Mucosa of descending colon (tissue), 3 donors: ENCODE measurements around the gene USP47. TPM values are rescaled to one million over a fixed set of nuclear protein-coding genes. Genes with fewer than 3 reads are reported as not detected.

ENCODE experiments used
- ATAC-seq: fragments of 200-7000 bp; cut with Tn5 transposase; one replicate; pipeline ENCODE4 v1.9.1; 2020; ENCODE audit warnings: mild to moderate bottlenecking, moderate library complexity
- DNase-seq, 3 donors: peaks; one replicate each; pipeline ENCODE4 v3.0.0-alpha.2; 2020
- H3K36me3 ChIP-seq: fragments of 200-600 bp; one replicate; pipeline ENCODE4 v1.8.0; 2021; ENCODE audit warnings: low read depth, mild to moderate bottlenecking
- H3K4me1 ChIP-seq: fragments of 200-600 bp; one replicate; pipeline ENCODE4 v1.8.0; 2021; ENCODE audit warnings: low read depth, mild to moderate bottlenecking
- H3K4me3 ChIP-seq: fragments of 200-600 bp; one replicate; pipeline ENCODE4 v1.8.0; 2021; ENCODE audit warnings: mild to moderate bottlenecking
- H3K9me3 ChIP-seq: fragments of 200-600 bp; one replicate; pipeline ENCODE4 v1.8.0; 2021; ENCODE audit warnings: mild to moderate bottlenecking
- intact Hi-C, 2 donors: fragments of 100-400 bp; cut with DNase I in 1 of 2; cut with micrococcal nuclease in 1 of 2; formaldehyde crosslinking; loops; one replicate each; pipeline versions ENCODE4 v1.11.0 to v1.11.1; 2022; cut with DNase I, micrococcal nuclease
- long read RNA-seq, 2 donors: library from polyadenylated mRNA; unstranded; transcript quantifications; one replicate each; pipeline ENCODE4 v2.0.0, GENCODE V29; 2019 to 2021
- total RNA-seq, 3 donors: library from RNA; stranded (reverse); fragmentation: NEBNext Ultra II Directional in 2 of 3; extraction: Animal tissue kit (Norgen Biotek cat#: 25700) in 2 of 3; gene quantifications; one replicate each; pipeline versions ENCODE4 v1.2.1 to v1.2.4, GENCODE V29; 2021 to 2023
- TF ChIP-seq, protein P1 (sequence below): fragments of 200-600 bp; IDR thresholded peaks from one replicate; pipeline ENCODE4 v1.8.0; 2022; ENCODE audit warnings: antibody characterized with exemption, mild to moderate bottlenecking
- donor health status: DM: no; HTN: no; CAD: no; lungs with moderate emphysema.
- donor health status: DM: no; HTN: no; CAD: no.
- donor health status: DM: no; HTN: yes; CAD: no.

Gene USP47, protein sequence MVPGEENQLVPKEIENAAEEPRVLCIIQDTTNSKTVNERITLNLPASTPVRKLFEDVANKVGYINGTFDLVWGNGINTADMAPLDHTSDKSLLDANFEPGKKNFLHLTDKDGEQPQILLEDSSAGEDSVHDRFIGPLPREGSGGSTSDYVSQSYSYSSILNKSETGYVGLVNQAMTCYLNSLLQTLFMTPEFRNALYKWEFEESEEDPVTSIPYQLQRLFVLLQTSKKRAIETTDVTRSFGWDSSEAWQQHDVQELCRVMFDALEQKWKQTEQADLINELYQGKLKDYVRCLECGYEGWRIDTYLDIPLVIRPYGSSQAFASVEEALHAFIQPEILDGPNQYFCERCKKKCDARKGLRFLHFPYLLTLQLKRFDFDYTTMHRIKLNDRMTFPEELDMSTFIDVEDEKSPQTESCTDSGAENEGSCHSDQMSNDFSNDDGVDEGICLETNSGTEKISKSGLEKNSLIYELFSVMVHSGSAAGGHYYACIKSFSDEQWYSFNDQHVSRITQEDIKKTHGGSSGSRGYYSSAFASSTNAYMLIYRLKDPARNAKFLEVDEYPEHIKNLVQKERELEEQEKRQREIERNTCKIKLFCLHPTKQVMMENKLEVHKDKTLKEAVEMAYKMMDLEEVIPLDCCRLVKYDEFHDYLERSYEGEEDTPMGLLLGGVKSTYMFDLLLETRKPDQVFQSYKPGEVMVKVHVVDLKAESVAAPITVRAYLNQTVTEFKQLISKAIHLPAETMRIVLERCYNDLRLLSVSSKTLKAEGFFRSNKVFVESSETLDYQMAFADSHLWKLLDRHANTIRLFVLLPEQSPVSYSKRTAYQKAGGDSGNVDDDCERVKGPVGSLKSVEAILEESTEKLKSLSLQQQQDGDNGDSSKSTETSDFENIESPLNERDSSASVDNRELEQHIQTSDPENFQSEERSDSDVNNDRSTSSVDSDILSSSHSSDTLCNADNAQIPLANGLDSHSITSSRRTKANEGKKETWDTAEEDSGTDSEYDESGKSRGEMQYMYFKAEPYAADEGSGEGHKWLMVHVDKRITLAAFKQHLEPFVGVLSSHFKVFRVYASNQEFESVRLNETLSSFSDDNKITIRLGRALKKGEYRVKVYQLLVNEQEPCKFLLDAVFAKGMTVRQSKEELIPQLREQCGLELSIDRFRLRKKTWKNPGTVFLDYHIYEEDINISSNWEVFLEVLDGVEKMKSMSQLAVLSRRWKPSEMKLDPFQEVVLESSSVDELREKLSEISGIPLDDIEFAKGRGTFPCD (N-terminal part only)
- 10 to 100 TPM; 36.1 to 59.3 (median 39.1) TPM for total RNA-seq
- long read RNA-seq, donor 1, full-length matches to known transcripts = 71 of 106 reads
- long read RNA-seq, donor 1, partial matches to known transcripts = 21 of 106 reads
- long read RNA-seq, donor 1, other reads (novel, unspliced or antisense) = 14 of 106 reads
- long read RNA-seq, donor 2, full-length matches to known transcripts = 5 of 31 reads
- long read RNA-seq, donor 2, partial matches to known transcripts = 24 of 31 reads
- long read RNA-seq, donor 2, other reads (novel, unspliced or antisense) = 2 of 31 reads

DNA sequence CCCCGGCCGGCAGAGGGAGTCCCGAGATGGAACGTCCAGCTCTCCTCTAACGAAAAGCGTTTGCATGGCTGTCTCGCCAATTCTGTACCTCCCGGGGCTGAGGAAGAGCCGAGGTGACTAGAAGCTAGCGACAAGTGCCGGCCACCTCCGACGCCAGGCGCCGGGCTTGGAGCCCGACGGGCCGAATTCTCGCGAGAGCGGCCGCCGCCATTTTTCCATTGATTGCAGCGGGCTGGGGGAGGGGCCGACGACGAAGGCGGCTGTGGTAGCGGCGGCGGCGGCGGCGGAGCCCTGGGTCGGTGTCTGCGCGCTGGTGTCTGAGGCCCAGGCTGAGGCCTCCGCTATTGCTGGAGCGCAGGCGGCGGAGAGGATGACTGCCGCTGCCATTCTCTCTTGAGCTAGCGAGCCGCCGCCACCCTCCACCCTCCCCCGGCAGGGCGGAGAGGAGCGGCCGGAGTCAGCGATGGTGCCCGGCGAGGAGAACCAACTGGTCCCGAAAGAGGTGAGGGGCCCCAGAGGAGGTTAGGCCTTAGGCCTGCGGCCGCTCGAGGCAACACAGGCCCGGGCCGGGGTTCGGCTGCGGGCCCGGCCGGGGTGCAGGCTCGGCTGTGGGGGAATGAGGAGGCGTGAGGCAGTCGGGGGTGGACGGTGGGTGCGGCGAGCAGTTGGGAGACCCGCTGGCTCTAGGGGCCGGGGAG is at the start of gene USP47:
TSS of gene USP47 (plus strand) at position 250 of the 698 bp plus-strand sequence. CDS start at position 464, 214 bp downstream.
- Histone ChIP-seq H3K36me3 (no peaks in the 10 kb centered on the region), H3K9me3 (no peaks in the 10 kb centered on the region), H3K4me3 (peak within 1 kb of the TSS; percentile 69), H3K4me1 (peaks cover 23% of the 10 kb centered on the region)
- intact Hi-C loops = no loop called here
- DNase-seq = peak; percentile 94 to 95 (median 95)
- ATAC-seq = peak; percentile 89
- TF ChIP-seq, protein P1, sequence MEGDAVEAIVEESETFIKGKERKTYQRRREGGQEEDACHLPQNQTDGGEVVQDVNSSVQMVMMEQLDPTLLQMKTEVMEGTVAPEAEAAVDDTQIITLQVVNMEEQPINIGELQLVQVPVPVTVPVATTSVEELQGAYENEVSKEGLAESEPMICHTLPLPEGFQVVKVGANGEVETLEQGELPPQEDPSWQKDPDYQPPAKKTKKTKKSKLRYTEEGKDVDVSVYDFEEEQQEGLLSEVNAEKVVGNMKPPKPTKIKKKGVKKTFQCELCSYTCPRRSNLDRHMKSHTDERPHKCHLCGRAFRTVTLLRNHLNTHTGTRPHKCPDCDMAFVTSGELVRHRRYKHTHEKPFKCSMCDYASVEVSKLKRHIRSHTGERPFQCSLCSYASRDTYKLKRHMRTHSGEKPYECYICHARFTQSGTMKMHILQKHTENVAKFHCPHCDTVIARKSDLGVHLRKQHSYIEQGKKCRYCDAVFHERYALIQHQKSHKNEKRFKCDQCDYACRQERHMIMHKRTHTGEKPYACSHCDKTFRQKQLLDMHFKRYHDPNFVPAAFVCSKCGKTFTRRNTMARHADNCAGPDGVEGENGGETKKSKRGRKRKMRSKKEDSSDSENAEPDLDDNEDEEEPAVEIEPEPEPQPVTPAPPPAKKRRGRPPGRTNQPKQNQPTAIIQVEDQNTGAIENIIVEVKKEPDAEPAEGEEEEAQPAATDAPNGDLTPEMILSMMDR = peak; percentile 24

DNA sequence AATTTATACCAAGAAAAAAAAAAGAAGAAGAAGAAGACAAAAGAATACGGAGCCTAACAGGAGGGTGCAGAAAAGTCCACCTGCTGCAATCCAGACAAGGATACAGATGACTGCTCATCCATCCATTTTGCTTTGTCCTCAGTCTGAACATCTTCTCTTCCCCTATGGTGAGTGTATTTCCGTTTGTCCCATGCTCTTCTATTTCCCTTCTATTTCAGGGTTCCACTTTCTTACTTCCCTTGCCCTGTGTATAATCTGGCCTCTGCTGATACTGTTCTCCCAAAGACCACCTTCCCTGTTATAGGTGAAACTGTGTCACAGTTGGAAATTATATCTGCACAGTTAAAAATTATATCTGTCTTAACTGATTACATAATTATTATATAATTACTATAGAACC is 48.7 kb upstream of the USP47 start:
- H3K36me3 ChIP-seq = no peaks in the 10 kb centered on the region
- no peak for DNase-seq
- no peak for ATAC-seq
- no peaks in the 10 kb centered on the region for H3K9me3 ChIP-seq
- intact Hi-C loops = no loop called here
- no peak overlapping the region for H3K4me3 ChIP-seq
- H3K4me1 ChIP-seq = no peaks in the 10 kb centered on the region
- TF ChIP-seq, protein P1 = no peak

- TF ChIP-seq, protein P1 = peak; percentile 71
- Histone ChIP-seq H3K4me1 (no peaks in the 10 kb centered on the region), H3K36me3 (no peaks in the 10 kb centered on the region), H3K9me3 (no peaks in the 10 kb centered on the region), H3K4me3 (no peak overlapping the region)
- intact Hi-C loops = loop anchor here (5.0 kb wide), 1 partner anchor 243 kb away; no protein-coding TSS in a partner anchor
- ATAC-seq = peak; percentile 94
- DNase-seq = peak; percentile 67 to 91 (median 91)
Measured at GRCh38 chr11:11798586-11799438, 43.0 kb upstream of the USP47 start.

GRCh38 chr11:11805228-11805627 is 36.5 kb upstream of the USP47 start:
- Histone ChIP-seq H3K36me3 (no peaks in the 10 kb centered on the region), H3K4me1 (no peaks in the 10 kb centered on the region), H3K4me3 (no peak overlapping the region), H3K9me3 (no peaks in the 10 kb centered on the region)
- intact Hi-C loops = no loop called here
- no peak for ATAC-seq
- DNase-seq = no peak
- TF ChIP-seq, protein P1 = no peak
